HTR-8/SVneo (cell line): ENCODE measurements around the gene SRPX2.
A peak's percentile ranks its signal among the peaks of the same experiment; 100 is the strongest.

Experiments used
- DNase-seq: peaks from one replicate; pipeline ENCODE4 v3.0.0; 2011; ENCODE audit warnings: low spot score, mixed read lengths; ENCODE audit not compliant: insufficient read length
- FAIRE-seq: peaks from 2 replicates; lab custom pipeline; 2011; peaks lifted over from hg19 to GRCh38; lab: Jason Lieb, UNC

Gene SRPX2

DNA sequence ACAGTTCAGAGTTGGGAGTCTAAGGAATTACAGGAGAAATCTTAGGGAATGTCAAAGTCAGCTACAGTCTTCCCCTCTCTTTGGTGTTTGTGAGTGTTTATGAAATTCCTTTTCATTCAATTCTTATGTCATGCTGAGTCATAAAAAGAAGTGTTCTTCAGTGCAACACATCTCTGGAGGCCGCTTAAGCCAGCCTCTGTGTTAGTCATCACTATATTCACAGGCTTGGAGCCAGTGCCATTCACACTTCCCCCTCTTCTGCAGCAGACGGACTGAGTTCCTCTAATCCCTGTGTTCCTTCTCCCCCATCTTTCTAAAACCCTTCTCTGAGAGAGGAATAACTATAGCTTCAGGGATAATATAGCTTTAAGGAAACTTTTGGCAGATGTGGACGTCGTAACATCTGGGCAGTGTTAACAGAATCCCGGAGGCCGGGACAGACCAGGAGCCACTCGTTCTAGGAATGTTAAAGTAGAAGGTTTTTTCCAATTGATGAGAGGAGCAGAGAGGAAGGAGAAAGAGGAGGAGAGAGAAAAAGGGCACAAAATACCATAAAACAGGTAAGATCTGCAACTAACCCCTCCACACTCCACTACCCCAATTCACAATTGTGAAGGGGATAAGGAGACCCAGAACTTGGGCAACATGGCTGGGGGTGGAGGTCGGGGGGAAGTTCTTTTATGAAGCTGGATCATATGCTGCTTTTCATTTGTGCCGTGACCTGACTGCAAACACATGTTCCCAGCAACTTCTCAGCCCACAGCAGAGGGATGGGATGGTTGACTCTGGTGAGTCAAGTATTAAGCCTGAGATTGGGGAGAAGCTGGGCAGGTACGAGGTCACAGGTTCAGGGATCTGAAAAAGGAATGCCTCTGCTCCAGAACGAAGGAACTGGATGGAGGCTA lies at the start of gene SRPX2:
TSS of gene SRPX2 (plus strand) at position 244 of the 905 bp plus-strand sequence. CDS start 2,124 bp downstream, outside the sequence.
- peak; percentile 14 for DNase-seq

GRCh38 chrX:100596601-100597000 lies 47.4 kb upstream of the SRPX2 start:
- no peak for FAIRE-seq
- DNase-seq = no peak

More for the DNA sequence above, at the start of gene SRPX2:
- no peak for FAIRE-seq

GRCh38 chrX:100599456-100599855 lies 44.5 kb upstream of the SRPX2 start:
- FAIRE-seq (no peak), DNase-seq (no peak)

DNA sequence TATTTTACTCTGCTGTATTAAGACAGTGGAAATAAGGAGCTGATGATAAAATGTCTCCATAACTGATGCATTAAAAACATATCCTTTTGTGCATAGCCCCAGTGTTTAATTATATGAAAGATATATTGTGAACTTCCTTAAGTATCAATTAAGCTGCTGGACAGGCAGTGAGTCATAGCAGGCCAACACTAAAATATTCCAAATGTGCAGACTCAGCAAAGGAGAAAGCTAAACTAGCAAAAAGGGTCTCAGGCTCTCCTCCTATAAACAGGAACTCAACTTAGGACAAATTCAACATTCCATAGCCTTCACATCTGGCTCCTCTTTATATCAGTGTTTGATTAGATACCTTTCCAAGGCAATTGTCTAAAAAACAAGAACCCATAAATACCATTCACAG lies 43.7 kb upstream of the SRPX2 start:
- DNase-seq (no peak), FAIRE-seq (no peak)

- DNase-seq (no peak), FAIRE-seq (no peak)
Measured at GRCh38 chrX:100600758-100601157, 43.2 kb upstream of the SRPX2 start.

- no peak for FAIRE-seq
- DNase-seq = no peak
Measured at GRCh38 chrX:100606753-100607152, 37.2 kb upstream of the SRPX2 start.

- FAIRE-seq (no peak), DNase-seq (no peak)
Measured at GRCh38 chrX:100609591-100609990, 34.4 kb upstream of the SRPX2 start.

GRCh38 chrX:100611951-100612350 lies 32.0 kb upstream of the SRPX2 start:
- no peak for FAIRE-seq
- no peak for DNase-seq

GRCh38 chrX:100615005-100615404 lies 29.0 kb upstream of the SRPX2 start:
- no peak for DNase-seq
- no peak for FAIRE-seq

DNA sequence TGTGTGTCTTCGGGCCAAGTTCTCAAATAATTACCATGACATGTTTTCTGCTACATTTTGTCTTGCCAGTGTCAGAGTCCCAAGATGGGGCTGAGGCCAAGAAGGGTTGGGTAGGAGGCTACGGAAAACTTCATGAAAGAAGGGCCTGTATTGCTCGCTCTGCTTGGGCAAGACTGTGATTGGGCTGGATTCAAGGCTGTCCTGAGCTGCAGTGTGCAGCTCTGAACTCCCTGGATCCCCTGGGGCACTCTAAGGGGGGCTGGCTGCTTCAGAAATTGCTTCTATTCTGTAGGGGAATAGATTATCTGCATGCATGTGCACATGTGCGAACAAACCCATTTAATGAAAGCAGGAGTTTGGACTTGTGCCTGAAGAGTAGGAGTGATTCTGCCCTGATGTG lies 21.0 kb upstream of the SRPX2 start:
- no peak for DNase-seq
- no peak for FAIRE-seq

- DNase-seq = no peak
- no peak for FAIRE-seq
Measured at GRCh38 chrX:100625985-100626491, 18.0 kb upstream of the SRPX2 start.

GRCh38 chrX:100635040-100635439 lies 9.0 kb upstream of the SRPX2 start:
- no peak for DNase-seq
- no peak for FAIRE-seq

- DNase-seq (no peak), FAIRE-seq (no peak)
Measured at GRCh38 chrX:100635989-100636320, 8.0 kb upstream of the SRPX2 start.

DNA sequence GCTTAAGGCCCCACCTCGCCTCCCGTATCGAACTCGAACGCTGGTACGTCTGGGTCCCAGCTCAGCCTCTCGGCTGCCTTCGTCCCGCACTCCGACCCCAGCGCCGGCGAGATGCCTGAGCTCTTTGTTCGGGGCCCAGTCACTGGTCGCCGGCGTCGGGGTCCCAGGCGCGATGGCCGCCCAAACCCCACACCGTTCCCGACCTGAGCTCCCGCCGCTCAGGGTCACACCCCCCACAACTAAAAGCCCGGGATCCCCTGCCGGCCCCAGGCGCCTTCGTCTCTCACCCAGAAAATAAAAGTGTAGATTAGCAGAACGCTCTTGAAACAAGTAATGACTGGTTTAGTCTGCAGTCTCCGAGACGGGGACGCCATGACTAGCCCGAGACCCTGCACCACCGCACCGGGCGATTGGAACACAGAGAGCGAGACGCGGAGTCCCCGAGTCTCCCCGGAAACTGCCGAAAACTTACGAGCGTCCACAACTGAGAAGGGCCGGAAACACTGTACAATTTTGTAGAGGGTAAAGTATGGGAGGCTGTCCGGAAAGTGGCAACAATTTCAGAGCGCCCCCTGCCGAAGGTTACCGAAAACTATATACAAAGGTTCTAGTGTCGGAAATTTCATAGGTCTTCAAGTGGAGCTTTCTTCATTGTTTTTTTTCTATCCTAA lies 7.5 kb upstream of the SRPX2 start, which contains the start of gene TSPAN6:
TSS of gene TSPAN6 (minus strand) at position 486 of the 671 bp plus-strand sequence. CDS start at position 374, 112 bp downstream.
- FAIRE-seq (no peak), DNase-seq (peak; percentile 55)

DNA sequence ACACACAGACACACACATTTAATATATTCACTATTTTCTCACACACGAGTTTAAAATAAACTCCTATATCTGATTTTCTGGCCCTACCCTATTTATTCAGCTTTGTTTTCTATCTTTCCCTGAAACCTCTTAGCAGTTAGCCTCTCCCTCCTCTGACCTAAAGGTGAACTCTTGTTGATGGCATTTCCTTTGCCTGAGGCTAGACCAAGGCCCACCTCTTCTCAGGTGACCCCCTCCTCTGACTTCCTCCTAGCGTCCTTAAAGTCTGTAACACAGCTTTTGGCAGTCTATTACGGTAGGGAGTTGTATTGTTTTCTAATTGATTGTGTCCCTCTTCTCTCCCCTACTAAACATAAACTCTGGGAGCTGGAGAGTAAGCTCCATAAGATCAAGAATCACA lies 1.7 kb upstream of the SRPX2 start:
- FAIRE-seq (no peak), DNase-seq (no peak)

DNA sequence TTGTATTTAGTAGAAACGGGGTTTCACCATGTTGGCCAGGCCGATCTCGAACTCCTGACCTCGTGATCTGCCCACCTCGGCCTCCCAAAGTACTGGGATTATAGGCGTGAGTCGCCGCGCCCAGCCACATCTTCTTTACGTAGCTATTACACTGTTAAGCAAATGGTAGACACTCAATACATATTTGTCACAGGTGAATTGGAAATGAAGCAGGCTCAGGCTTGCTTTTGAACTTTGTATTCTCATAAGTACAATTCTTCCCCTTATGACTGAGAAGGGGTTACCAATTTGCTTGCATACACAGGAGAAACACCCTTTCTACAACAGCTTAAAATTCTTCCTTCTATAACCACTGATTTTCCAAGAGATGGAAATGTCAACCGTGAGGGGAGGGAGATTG lies 787 bp upstream of the SRPX2 start:
- no peak for DNase-seq
- no peak for FAIRE-seq

GRCh38 chrX:100645106-100645505 lies 1.1 kb downstream of the SRPX2 start:
- FAIRE-seq = no peak
- no peak for DNase-seq

GRCh38 chrX:100647095-100647494 lies 3.1 kb downstream of the SRPX2 start:
- FAIRE-seq = no peak

DNA sequence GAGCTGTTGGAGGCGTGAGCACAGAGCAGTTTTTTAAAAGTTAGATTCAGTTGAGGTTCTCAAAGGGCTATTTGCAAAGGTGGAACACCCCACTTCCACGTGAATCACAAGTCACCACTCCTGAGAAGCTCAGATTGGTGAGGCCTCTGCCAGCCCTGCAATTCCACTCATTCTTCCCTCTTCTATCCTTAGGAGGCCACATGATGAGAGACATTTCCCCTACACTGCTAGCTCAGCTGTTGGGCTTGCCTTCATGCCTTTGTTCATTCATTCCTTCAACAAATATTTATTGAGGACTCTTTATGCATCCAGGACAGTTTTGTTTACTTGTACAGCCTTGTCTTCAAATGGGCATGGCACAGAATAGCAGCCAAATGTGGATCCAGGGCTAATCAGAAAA lies 3.7 kb downstream of the SRPX2 start:
- no peak for DNase-seq
- no peak for FAIRE-seq

More at GRCh38 chrX:100647095-100647494, 3.1 kb downstream of the SRPX2 start:
- DNase-seq = no peak

DNA sequence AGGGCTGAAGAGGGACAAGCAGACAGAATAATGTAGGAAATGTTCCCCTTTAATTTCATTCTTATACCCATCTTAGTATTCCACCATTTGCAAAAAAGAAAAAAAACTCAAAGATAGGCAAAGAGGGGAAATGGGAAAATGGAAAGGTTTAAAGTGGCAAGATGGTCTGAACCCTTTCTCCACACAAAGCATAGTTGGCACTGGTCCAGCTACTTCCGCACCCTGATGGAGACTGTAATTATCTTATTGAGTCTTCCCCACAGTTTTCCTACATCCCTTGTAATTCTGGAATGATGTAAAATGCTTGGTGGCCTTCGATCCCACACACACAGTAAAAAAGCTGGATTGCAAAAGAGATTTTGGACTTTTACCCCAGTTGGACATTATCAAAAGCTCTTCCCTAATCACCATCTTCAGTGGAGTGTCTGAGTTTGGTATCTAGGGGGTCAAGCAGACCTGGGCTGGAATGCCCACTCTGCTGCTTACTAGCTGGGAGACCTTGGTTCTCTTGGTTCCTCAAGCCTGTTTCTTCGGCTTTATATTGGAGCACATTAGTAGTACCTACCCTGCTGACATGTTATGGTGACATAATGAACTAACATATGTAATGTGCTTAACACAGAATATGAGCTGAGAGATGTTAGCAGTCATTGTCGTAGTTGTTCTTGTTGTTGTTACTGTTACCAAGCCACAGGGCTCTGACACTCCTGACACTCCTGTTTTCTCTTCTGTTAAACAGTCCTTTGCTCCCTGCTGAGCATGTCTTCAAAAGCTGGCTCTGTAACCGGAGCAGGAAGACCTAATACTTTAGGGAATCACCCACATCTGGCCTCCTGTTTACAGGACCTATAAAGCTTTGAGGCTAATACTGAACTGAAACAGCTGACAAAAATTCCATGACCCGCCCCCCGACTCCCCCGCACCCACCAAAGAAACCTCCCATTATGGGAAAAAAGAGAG lies 4.7 kb downstream of the SRPX2 start:
- DNase-seq = no peak
- no peak for FAIRE-seq
